K562 (cell line): ENCODE data around the gene PIP5KL1. TPM values are rescaled to one million over a fixed set of nuclear protein-coding genes. Genes with fewer than 3 reads are reported as not detected.

Source experiments
- ELF1 ChIP-seq: fragments of 200-800 bp; sonication (Bioruptor generic); IDR thresholded peaks from 2 replicates; pipeline ENCODE4 v1.6.1; 2016; ENCODE audit warnings: missing genetic modification characterization, missing compliant biosample characterization
- ETV5 ChIP-seq: sonication (generic); formaldehyde crosslinking; IDR thresholded peaks from 2 replicates; pipeline ENCODE4 v1.4.0; 2020; ENCODE audit warnings: low read depth, mild to moderate bottlenecking, missing genetic modification reagents
- FOXA3 ChIP-seq, 2 experiments: fragments of 450-650 bp in 1 of 2; sonication (generic) in 1 of 2; formaldehyde crosslinking; IDR thresholded peaks in 1 of 2; conservative IDR thresholded peaks in 1 of 2; 2 replicates each; pipeline versions ENCODE4 v1.4.0 to v1.8.0; 2020 to 2022; ENCODE audit warnings: mild to moderate bottlenecking in 2 of 2, missing genetic modification reagents in 1 of 2
- GTF2B ChIP-seq: IDR thresholded peaks from 2 replicates; pipeline ENCODE4 v1.6.1; 2011; ENCODE audit not compliant: insufficient read length; ENCODE audit errors: extremely low read depth
- HOXB6 ChIP-seq: fragments of 250-450 bp; sonication (Bioruptor Pico); IDR thresholded peaks from 2 replicates; pipeline ENCODE4 v1.5.1; 2022; ENCODE audit warnings: mild to moderate bottlenecking, borderline replicate concordance
- POLR3G ChIP-seq: IDR thresholded peaks from 2 replicates; pipeline ENCODE4 v1.6.1; 2011; ENCODE audit not compliant: insufficient read length, insufficient replicate concordance; ENCODE audit errors: extremely low read depth
- POU5F1 ChIP-seq: fragments of 150-350 bp; IDR thresholded peaks from 2 replicates; pipeline ENCODE4 v1.6.1; 2014; ENCODE audit warnings: borderline replicate concordance, low read length, low read depth, mild to moderate bottlenecking; ENCODE audit not compliant: partially characterized antibody
- SIN3A ChIP-seq, 2 experiments: fragments of 150-350 bp in 1 of 2; IDR thresholded peaks; 2 replicates each; pipeline ENCODE4 v1.6.1; 2011 to 2016; ENCODE audit warnings: borderline replicate concordance in 2 of 2, low read depth in 2 of 2, low read length in 2 of 2, mild to moderate bottlenecking in 2 of 2, moderate library complexity in 2 of 2; ENCODE audit not compliant: control insufficient read depth in 1 of 2
- ZBED1 ChIP-seq: IDR thresholded peaks from 2 replicates; pipeline ENCODE4 v1.6.1; 2014
- ZBTB8A ChIP-seq: fragments of 450-650 bp; IDR thresholded peaks from 2 replicates; pipeline ENCODE4 v1.6.1; 2018; ENCODE audit warnings: mild to moderate bottlenecking, moderate library complexity; ENCODE audit not compliant: partially characterized antibody
- ZNF121 ChIP-seq: sonication (generic); formaldehyde crosslinking; conservative IDR thresholded peaks from 2 replicates; pipeline ENCODE4 v1.8.0; 2022; ENCODE audit warnings: missing genetic modification reagents
- ZNF232 ChIP-seq: sonication (generic); formaldehyde crosslinking; IDR thresholded peaks from 2 replicates; pipeline ENCODE4 v1.8.0; 2022; ENCODE audit warnings: mild to moderate bottlenecking, missing genetic modification reagents
- ZNF408 ChIP-seq: fragments of 250-450 bp; sonication (Bioruptor Pico); IDR thresholded peaks from 2 replicates; pipeline ENCODE4 v1.4.0; 2020; ENCODE audit warnings: low read depth, mild to moderate bottlenecking, moderate library complexity
- polyA plus RNA-seq, 8 experiments: library from polyadenylated mRNA; depleted of rRNA in 4 of 8; stranded (reverse) in 5 of 8; unstranded in 3 of 8; fragments of >200 nt; fragmentation: Nextera tagmentation in 2 of 8; fragmentation: Illumina TruSeq in 1 of 8; extraction: Ambion mirVana in 2 of 8; extraction: Trizol in 1 of 8; gene quantifications; 2 replicates each; pipeline versions ENCODE4 v1.2.1 to v1.2.3, GENCODE V29; 2011 to 2014; ENCODE audit warnings: inconsistent platforms in 1 of 8, missing spikeins in 1 of 8
- total RNA-seq, 7 experiments: library from RNA; depleted of rRNA in 6 of 7; stranded (reverse); fragments of >200 nt in 6 of 7; fragmentation: Illumina TruSeq in 2 of 7; extraction: Trizol in 2 of 7; gene quantifications; 2 replicates each; pipeline versions ENCODE4 v1.2.1 to v1.2.3, GENCODE V29; 2011 to 2021; ENCODE audit warnings: low replicate concordance in 1 of 7
- TF ChIP-seq, protein P1 (sequence below): fragments of 250-450 bp; sonication (Bioruptor Pico); IDR thresholded peaks from 2 replicates; pipeline ENCODE4 v1.5.0; 2021; ENCODE audit warnings: mild to moderate bottlenecking, moderate library complexity
- TF ChIP-seq, protein P2 (sequence below): fragments of 250-450 bp; sonication (Bioruptor Pico); IDR thresholded peaks from 2 replicates; pipeline ENCODE4 v1.5.0; 2021
- TF ChIP-seq, protein P3 (sequence below): fragments of 250-450 bp; sonication (Bioruptor Pico); IDR thresholded peaks from 2 replicates; pipeline ENCODE4 v1.9.0; 2021; ENCODE audit warnings: mild to moderate bottlenecking

The PIP5KL1 gene
- total and polyA plus RNA-seq, 9 of the 15 experiments (the other 6 are each of a cell fraction or from before 2014, with no cell fraction given) = 0.18 to 4.8 (median 1.2) TPM

DNA sequence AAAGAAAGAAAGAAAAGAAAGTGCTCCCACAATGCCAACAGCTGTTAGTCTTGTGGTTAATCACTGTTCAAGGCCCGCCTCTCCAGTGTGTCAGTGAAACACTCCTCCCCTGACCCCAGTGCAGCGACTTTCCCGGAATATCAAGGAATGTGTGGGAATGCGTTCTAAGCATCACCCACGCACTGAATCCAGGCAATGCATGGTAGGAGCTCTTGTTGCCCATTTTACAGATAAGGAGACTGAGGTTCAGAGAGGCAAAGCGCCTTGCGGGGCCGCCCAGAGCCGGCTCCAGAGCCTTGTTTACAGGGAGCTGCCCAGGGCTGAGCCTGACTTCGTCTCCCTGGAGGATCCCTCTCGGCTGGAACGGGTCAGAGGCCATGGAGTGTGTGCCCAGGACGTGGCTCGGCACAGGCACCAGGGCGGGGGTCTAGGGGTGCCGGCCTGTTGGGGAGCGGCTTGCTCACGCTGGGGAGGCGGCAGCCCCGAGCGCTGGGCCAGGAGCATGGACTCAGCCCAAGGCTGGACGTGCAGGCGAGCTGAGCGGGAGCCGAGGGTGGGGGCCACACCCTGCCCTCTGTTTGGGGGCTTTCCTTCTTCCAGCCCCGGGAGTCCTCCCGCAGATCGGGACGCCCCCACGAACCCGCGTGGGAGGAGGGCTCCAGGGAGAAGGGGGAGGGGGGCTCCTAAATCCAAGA lies 32.0 kb downstream of the PIP5KL1 start (continued):
- TF ChIP-seq, protein P1, sequence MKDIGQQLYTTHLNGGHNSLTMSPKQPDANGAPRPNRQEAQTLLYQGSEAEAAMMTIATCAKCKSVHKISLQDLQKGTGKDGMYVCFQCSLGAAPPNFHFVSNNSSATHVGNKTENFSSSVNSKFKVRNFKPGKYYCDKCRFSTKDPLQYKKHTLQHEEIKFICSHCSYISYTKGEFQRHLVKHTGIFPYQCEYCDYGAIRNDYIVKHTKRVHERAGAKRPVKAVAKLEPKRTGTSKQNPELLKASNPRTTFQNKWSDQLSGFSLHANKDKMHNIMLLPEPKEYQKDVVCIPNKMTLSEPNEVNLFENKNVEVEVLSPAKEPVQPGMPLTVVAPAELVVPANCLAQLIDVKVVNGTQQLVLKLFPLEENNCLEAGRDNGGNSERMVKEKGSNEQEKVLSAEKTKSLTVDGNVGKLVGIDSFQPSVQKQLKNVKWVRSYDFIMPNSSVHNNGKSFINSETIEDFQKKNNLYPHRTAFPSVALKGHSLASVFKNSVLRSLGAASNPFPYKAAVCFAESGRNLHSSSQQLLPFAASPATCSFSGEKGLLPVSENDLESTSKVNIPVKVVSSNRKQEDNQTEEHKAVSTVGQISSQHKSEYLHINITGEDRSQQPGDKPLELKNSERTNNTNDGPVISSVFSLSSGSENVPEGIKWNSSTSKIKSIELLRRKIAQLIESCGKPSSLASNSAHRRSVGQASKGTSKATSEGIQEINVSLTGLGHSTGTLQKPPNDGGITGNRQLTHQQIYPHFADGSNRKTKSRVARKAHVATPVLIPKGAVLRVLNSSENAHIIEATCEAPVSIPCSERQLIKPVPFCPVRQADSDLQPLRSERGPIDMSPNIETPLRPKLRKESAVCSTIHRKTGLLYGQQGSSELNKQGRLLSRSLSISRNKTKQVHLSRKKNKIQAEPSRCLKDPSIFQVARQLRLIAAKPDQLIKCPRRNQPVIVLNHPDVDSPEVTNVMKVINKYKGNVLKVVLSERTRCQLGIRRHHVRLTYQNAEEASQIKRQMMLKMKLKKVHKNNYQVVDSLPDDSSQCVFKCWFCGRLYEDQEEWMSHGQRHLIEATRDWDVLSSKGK (CRISPR knock-in tag) = no peak
- TF ChIP-seq, protein P2, sequence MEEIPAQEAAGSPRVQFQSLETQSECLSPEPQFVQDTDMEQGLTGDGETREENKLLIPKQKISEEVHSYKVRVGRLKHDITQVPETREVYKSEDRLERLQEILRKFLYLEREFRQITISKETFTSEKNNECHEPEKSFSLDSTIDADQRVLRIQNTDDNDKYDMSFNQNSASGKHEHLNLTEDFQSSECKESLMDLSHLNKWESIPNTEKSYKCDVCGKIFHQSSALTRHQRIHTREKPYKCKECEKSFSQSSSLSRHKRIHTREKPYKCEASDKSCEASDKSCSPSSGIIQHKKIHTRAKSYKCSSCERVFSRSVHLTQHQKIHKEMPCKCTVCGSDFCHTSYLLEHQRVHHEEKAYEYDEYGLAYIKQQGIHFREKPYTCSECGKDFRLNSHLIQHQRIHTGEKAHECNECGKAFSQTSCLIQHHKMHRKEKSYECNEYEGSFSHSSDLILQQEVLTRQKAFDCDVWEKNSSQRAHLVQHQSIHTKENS (CRISPR knock-in tag) = no peak
- TF ChIP-seq GTF2B = no peak
- TF ChIP-seq, protein P3, sequence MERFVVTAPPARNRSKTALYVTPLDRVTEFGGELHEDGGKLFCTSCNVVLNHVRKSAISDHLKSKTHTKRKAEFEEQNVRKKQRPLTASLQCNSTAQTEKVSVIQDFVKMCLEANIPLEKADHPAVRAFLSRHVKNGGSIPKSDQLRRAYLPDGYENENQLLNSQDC (CRISPR knock-in tag) = no peak
- no peak for TF ChIP-seq ZBED1
- no peak for TF ChIP-seq ZNF121 (CRISPR knock-in tag)
- TF ChIP-seq ZNF408 (CRISPR knock-in tag) = no peak
- TF ChIP-seq HOXB6 (CRISPR knock-in tag) = no peak
- TF ChIP-seq ETV5 = no peak
- TF ChIP-seq ZBTB8A = no peak
- no peak for TF ChIP-seq POLR3G
- TF ChIP-seq POU5F1 = no peak
- TF ChIP-seq ELF1 = no peak
- peak in 1 of 2 experiments; percentile 56; a peak in 1 of 4 replicates for TF ChIP-seq FOXA3 (CRISPR knock-in tag; conservative IDR thresholded peaks at IDR 0.05 in 1 of 2, IDR thresholded peaks at IDR 0.05 in 1 of 2)
- TF ChIP-seq SIN3A (IDR thresholded peaks at IDR 0.05; ENCODE audit: borderline replicate concordance in 2 of 2, control insufficient read depth in 1 of 2, low read depth in 2 of 2, low read length in 2 of 2) = no peak; a peak in 1 of 4 replicates
- no peak for TF ChIP-seq ZNF232 (CRISPR knock-in tag)
